ENCODE data around the gene KCP.
A peak's percentile ranks its signal among the peaks of the same experiment; 100 is the strongest.

Gene KCP

DNA sequence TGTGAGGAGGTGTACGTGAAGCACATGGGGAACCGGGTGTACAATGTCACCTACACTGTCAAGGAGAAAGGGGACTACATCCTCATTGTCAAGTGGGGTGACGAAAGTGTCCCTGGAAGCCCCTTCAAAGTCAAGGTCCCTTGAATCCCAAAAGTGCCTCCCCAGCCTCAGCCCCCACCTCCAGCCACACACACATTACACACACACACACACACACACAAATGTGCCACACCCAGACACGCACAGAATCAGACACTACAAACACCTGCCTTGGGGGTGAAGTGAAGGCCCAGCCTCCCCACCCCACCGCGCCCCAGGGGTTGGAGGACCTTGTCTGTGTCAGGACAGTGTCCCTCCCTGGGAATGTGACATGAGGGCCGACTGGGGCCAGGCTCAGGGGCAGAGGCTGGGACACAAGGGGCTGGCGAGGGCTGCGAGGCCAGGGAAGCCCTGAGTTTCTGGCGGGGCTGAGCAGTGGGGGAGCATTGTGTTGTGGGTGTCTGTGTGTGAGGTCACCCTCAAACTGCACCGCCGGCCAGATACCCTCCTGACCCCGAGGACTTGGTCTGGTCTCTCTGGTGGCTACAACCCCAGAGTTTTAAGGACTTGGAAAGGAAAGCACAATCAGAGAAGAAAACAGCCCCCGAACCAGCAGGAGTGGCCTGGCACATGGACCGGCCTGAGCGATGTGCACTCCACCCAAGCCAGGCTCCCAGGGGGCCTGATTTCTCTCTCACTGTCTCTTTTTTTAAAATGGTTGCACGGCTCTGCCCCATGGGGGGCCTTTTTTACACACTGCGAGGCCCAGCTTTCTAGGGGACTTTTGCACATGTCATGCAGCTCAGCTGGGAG, 51.9 kb downstream of the KCP start:
- no peak for DNase-seq (ENCODE audit: low read depth, low spot score)

DNA sequence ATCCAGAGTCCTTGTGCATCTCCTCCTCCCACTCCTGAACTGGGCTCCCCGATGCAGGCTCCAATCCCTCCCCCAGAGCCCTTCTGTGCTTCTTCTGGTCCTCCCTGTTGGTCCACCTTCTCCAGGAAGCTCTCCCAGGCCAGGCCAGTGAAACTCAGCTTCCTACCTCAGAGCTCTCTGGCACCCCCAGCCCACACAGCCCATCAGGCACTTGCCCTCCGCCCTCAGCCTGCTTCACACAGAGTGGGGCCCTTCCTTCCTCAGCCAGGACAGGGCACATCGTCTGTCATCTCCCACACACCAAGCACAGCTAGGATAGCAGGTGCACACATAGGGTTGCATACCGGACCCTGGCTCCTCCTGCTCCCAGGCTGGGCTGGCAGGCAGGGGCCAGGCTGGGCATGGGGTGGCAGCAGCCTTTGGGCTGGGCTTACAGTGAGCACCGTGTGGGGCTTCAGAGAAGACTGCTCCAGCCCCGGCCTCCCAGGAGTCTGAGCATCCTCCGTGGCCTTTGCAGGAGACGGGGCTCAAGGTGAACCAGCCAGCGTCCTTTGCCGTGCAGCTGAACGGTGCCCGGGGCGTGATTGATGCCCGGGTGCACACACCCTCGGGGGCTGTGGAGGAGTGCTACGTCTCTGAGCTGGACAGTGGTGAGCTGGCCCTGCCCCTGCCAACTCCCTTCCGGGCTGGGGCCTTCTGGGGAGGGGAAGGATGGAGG, 54.3 kb downstream of the KCP start:
- no peak for DNase-seq (ENCODE audit: low read depth, low spot score)

DNA sequence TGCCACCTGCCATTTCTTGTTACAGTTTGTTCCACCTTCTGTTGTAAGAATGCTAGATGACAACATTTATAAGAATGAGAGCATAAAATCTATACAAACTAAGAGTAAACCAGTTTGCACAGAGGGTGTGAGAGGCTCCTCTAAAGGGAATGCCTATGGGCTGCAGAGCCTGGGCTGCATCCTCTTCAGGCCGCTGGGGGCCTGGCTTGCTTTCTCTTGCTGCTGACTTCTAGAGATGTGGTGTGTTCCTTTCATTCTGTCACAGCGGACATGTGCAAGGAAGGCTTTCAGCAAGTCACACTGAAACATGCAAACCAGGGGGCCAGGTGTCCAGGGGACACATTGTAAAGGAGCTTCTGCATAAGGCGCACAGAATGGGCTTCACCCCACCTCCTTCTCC, 55.0 kb downstream of the KCP start:
- DNase-seq (ENCODE audit: low read depth, low spot score), result no peak

DNA sequence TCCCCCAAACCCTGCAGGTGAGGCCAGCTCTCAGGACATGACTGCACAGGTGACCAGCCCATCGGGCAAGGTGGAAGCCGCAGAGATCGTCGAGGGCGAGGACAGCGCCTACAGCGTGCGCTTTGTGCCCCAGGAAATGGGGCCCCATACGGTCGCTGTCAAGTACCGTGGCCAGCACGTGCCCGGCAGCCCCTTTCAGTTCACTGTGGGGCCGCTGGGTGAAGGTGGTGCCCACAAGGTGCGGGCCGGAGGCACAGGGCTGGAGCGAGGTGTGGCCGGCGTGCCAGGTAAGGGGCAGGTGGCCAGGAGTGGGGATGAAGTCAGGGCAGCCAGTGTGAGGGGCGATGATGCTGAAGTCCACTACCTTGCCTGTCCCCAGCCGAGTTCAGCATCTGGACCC, 56.1 kb downstream of the KCP start:
- no peak for DNase-seq (ENCODE audit: low read depth, low spot score)

DNA sequence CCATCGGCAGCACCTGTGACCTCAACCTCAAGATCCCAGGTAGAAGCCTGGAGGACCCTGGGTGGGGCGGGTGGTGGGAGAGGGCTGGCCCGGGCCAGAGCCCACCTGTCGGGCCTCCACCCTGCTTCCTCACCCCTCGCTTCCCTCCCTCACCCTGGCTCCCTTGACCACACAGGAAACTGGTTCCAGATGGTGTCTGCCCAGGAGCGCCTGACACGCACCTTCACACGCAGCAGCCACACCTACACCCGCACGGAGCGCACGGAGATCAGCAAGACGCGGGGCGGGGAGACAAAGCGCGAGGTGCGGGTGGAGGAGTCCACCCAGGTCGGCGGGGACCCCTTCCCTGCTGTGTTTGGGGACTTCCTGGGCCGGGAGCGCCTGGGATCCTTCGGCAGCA, 56.7 kb downstream of the KCP start:
- no peak for DNase-seq (ENCODE audit: low read depth, low spot score)

DNA sequence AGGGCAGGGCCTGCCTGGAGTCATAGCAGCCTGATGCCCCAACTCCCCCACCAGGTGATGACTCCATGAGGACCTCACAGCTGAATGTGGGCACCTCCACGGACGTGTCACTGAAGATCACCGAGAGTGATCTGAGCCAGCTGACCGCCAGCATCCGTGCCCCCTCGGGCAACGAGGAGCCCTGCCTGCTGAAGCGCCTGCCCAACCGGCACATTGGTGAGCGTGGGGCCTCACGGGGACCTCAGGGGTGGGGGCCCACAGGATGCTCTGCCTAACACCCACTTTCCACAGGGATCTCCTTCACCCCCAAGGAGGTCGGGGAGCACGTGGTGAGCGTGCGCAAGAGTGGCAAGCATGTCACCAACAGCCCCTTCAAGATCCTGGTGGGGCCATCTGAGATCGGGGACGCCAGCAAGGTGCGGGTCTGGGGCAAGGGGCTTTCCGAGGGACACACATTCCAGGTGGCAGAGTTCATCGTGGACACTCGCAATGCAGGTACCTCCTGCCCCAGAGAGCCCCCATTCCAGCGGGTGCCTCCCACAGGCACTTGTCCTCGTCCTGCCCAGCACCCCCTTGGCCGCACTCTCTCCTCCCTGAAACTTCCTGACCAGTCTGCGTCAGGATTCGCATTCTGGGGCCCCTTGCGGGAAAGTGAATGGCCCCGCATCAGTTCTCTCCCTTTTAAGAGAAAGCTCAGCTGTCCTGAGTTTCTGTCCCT, 57.8 kb downstream of the KCP start:
- DNase-seq (ENCODE audit: low read depth, low spot score), result no peak

DNA sequence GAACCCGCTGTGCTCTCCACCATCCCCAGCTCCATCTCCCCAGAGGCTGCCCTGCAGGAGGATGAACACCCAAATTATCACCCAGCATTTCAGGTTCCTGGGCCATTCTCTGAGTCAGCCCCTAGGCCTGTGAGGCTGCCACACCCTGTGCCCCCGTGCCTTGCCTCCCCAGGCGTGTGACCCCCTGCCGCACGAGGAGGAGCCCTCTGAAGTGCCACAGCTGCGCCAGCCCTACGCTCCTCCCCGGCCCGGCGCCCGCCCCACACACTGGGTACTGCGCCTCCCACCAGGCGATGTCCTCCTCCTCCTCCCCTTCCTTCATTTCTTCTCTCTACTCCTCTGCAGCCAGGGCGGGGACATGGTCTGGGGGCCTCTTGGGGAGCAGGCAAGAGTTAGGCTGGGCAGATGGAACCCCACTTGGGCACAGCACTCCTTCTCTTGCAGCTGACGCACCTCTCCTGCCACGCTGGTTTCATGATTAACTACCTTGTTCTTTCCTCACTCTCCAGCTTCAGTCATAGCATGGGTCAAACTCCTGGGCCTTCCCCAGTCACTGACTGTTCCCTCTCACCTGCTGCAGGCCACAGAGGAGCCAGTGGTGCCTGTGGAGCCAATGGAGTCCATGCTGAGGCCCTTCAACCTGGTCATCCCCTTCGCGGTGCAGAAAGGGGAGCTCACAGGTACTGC, 60.6 kb downstream of the KCP start:
- no peak for DNase-seq (ENCODE audit: low read depth, low spot score)

DNA sequence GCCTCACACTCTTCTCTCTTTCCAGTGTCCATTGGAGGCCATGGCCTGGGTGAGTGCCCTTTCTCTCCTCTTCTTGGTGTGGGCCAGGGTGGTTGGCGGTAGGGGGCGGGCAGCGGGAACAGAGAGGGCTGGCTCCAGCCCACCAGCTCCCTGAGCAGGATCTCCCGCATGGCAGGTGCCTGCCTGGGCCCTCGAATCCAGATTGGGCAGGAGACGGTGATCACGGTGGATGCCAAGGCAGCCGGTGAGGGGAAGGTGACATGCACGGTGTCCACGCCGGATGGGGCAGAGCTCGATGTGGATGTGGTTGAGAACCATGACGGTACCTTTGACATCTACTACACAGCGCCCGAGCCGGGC, 61.4 kb downstream of the KCP start:
- DNase-seq (ENCODE audit: low read depth, low spot score), result no peak

DNA sequence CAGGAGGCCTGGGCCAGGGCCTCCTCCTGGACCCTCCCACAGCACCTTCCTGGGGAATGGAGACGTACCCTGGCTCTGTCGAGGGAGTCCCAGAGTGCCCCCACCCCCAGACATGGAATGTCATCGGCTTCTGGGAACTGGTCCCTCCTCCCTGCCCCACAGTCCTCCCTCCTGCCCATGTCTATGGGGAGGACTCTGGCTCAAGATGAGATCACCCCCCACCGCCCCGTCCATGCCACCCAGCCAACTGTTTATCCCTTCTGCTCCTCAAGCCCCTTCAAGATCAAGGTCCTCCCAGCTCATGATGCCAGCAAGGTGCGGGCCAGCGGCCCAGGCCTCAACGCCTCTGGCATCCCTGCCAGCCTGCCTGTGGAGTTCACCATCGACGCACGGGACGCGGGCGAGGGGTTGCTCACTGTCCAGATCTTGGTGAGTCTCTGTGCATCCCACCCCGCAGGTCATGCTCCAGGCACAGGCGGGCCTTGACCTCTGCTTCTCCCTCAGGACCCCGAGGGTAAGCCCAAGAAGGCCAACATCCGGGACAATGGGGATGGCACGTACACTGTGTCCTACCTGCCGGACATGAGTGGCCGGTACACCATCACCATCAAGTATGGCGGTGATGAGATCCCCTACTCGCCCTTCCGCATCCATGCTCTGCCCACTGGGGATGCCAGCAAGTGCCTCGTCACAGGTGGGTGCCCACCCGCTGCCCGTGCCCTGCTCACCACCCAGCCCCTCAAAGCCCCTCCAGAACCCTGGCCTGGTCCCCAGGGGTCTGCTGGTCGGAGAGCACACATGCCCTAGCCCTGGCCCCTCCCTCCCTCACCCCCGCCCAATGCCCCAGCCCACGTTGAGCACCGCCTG, 62.0 kb downstream of the KCP start:
- DNase-seq (ENCODE audit: low read depth, low spot score), result no peak

DNA sequence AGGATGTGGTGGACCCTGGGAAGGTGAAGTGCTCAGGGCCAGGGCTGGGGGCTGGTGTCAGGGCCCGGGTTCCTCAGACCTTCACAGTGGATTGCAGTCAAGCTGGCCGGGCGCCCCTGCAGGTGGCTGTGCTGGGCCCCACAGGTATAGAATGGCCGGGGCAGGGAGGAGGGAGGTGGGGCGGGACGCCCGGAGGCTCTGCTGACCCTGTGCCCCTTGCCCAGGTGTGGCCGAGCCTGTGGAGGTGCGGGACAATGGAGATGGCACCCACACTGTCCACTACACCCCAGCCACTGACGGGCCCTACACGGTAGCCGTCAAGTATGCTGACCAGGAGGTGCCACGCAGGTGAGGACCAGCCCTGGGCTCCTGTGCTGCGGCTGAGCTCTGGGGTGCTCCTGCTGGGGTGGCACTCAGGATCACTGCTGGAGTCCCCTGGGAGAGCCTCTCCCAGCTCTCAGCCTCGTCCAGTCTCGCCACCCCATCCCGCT, 62.7 kb downstream of the KCP start:
- no peak for DNase-seq (ENCODE audit: low read depth, low spot score)

DNA sequence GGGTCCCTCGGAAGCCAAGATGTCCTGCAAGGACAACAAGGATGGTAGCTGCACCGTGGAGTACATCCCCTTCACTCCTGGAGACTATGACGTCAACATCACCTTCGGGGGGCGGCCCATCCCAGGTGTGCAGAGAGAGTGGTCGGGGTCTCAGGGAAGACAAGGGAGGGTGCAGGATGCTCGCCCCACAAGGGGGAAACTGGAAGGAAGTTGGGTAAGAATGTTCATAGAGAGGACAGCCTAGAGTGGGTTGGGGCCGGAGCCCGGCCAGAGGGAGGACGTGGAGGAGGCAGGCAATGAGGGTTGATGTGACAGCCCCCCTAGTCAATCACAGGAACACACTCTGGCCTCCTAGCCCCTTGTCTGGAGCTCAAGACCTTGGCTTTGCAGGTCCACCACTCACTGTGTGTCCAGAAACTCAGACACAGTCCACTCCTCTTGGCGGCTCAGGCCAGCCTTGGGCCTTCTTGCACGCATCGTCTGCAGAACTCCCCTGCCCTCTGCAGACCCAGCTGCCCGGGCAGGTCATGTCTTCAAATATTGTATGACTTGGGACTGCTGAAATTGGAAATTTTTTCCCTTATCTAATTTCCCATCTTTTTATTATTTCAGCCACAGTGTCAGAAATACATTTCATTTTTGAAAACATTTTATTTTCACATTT, 63.6 kb downstream of the KCP start:
- DNase-seq (ENCODE audit: low read depth, low spot score), result no peak

DNA sequence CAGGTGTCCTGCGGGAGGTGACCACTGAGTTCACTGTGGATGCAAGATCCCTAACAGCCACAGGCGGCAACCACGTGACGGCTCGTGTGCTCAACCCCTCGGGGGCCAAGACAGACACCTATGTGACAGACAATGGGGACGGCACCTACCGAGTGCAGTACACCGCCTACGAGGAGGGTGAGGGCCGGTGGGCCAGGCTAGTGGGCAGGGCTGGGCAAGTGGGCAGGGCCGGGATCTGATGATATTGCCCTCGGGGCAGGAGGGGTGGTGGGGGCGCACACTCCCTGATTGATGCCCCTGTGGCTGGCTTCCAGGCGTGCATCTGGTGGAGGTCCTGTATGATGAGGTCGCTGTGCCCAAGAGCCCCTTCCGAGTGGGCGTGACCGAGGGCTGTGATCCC, 64.5 kb downstream of the KCP start:
- DNase-seq (ENCODE audit: low read depth, low spot score), result no peak

DNA sequence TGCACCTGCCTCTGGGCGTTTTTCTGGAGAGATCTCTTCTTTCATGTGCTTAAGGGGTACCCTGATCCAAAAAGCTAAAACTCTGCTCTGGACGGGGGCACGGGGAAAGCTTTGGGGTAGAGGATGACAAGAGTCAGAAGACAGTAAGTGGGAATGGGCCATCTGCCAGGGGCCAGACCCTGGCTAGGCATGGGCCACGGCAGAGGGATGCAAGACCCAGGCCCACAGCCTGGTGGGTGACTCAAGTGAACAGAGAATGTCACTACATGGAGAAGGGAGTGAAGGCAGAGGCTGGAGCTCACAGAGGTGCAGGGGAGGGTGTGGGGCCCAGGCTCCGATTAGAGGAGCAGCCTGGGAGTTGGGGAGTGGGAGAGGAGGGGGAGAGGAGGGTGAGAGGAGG, 65.0 kb downstream of the KCP start:
- no peak for DNase-seq (ENCODE audit: low read depth, low spot score)

DNA sequence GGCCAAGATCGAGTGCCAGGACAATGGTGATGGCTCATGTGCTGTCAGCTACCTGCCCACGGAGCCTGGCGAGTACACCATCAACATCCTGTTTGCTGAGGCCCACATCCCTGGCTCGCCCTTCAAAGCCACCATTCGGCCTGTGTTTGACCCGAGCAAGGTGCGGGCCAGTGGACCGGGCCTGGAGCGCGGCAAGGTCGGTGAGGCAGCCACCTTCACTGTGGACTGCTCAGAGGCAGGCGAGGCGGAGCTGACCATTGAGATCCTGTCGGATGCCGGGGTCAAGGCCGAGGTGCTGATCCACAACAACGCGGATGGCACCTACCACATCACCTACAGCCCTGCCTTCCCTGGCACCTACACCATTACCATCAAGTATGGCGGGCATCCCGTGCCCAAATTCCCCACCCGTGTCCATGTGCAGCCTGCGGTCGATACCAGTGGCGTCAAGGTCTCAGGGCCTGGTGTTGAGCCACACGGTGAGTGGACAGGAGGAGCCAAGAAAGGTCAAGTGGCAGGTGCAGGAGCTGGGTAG, 65.7 kb downstream of the KCP start:
- no peak for DNase-seq (ENCODE audit: low read depth, low spot score)

DNA sequence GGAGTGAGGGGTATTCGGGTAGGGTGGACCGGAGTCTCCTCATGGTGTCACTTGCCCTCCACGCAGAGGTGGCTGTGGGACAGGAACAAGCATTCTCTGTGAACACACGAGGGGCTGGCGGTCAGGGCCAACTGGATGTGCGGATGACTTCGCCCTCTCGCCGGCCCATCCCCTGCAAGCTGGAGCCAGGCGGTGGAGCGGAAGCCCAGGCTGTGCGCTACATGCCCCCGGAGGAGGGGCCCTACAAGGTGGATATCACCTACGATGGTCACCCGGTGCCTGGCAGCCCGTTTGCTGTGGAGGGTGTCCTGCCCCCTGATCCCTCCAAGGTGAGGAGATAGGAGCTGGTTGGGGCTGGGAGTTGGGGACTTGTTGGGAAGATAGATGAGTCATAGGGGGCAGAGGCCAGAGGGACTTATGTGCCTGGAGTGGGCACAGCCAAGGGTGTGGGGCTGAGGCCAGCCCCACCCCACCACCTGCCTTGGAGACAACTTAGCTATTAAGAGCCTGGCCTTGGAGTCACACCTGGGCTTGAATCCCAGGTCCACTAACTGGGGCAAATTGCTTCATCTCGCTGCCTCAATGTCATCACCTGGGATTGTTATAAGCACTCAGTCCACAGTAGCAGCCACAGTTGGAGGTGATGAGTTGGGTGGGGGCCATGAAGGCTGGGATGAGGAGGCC, 66.4 kb downstream of the KCP start:
- no peak for DNase-seq (ENCODE audit: low read depth, low spot score)

DNA sequence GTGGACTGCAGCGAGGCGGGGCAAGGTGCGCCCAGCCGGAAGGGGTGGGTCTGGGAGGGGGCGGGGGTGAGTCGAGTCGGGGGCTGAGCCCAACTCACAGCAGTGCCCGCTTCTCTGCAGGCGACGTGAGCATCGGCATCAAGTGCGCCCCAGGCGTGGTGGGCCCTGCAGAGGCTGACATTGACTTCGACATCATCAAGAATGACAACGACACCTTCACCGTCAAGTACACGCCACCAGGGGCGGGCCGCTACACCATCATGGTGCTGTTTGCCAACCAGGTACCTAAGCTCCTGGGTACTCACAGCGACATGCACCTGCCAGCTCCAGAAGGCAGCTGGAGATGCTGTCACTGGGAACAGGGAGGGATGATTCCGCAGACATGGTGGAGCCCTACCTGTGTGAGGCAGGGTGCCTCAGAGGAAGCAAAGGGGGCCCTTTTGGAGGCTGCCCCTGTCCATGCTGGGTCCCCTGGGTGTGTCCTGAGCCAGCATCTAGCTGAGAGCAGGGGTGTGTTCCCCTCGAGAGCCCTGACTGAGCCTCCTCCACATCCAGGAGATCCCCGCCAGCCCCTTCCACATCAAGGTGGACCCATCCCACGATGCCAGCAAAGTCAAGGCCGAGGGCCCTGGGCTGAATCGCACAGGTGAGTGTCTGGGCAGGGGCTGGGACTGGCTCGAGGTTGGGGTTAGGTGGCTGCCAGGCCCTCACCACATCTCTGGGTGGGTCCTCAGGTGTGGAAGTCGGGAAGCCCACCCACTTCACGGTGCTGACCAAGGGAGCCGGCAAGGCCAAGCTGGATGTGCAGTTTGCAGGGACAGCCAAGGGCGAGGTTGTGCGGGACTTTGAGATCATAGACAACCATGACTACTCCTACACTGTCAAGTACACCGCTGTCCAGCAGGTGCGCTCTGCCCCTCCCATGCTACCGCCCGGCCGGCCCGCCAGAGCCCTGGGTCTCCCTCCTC, 67.6 kb downstream of the KCP start:
- DNase-seq (ENCODE audit: low read depth, low spot score), result no peak

DNA sequence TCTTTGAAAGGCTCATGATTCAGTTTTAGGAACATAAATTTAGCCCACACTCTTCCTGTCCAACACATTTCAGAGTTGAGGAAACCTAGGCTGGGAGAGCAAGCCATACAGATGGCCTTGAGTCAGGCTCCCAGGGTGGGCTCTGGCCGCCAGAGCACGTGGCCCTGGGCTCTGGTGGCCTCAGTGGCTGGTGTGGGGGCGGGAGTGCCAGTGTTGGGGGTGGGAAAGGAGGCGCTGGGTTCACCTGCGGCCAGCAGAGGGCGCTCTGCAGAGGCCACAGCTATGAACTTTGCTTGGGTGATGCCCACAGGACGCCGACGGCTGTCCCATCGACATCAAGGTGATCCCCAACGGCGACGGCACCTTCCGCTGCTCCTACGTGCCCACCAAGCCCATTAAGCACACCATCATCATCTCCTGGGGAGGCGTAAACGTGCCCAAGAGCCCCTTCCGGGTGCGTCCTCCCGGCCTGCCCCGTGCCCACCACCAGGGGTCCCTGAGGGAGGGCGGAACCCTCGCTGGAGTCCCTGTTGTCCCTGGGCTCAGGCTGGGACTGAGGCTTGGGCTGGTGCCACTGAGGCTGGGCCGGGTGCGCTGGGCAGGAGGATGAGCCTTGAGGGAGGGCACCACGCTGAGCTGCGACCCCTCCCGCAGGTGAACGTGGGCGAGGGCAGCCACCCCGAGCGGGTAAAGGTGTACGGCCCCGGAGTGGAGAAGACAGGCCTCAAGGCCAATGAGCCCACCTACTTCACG, 68.4 kb downstream of the KCP start:
- peak; percentile 38 for DNase-seq (ENCODE audit: low read depth, low spot score)
